AG04449 (cell line): ENCODE data around the gene GLTP.

Experiments used
- CTCF ChIA-PET: fragments of 350-600 bp; formaldehyde crosslinking; extraction: SDS; loops from one replicate; lab custom pipeline; 2021; ENCODE audit warnings: antibody characterized with exemption; lab: Yijun Ruan, JAX
- POLR2A ChIA-PET: fragments of 400-600, 350-600 bp; formaldehyde crosslinking; extraction: SDS; loops from one replicate; lab custom pipeline; 2020; ENCODE audit warnings: antibody characterized with exemption, inconsistent platforms; lab: Yijun Ruan, JAX
- DNase-seq: peaks from one replicate; pipeline ENCODE4 v3.0.0-alpha.2; 2010; ENCODE audit warnings: low read depth, low spot score
- H3K4me3 ChIP-seq: 2 replicates; pipeline ENCODE4 v1.5.1; 2011; ENCODE audit warnings: low read depth, mild to moderate bottlenecking, control low read depth, low read length
- TF ChIP-seq, protein P1 (sequence below): IDR thresholded peaks from one replicate; pipeline ENCODE4 v1.5.1; 2011; ENCODE audit warnings: mild to moderate bottlenecking, moderate library complexity, low read length, control low read depth, inconsistent platforms; ENCODE audit not compliant: insufficient read depth; ENCODE audit errors: missing control alignments

The GLTP gene

DNA sequence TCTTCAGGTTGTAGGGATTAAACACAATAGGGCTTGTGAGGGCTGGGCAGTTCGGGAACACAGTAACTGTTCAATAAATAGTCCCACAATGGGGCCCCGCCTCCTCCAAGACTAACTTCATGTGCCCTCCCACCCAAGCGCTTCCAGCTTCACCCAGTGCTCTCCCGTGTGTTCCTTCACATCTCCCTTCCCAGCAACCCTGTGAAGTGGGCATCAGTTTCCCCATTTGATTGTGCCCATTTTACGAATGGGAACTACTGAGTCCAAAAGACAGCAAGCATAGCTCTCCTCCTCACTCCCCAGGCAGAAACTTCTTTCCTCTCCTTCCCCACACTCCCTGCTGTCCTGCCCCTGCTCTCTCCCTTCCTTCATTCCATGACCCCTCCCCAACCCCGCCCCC is 40.9 kb downstream of the GLTP start:
- ChIA-PET CTCF (interaction anchor here (14.1 kb wide), 1 partner anchor 34 kb away, joined by 275 read pairs; no protein-coding TSS in a partner anchor), POLR2A (no interaction called here)
- TF ChIP-seq, protein P1, sequence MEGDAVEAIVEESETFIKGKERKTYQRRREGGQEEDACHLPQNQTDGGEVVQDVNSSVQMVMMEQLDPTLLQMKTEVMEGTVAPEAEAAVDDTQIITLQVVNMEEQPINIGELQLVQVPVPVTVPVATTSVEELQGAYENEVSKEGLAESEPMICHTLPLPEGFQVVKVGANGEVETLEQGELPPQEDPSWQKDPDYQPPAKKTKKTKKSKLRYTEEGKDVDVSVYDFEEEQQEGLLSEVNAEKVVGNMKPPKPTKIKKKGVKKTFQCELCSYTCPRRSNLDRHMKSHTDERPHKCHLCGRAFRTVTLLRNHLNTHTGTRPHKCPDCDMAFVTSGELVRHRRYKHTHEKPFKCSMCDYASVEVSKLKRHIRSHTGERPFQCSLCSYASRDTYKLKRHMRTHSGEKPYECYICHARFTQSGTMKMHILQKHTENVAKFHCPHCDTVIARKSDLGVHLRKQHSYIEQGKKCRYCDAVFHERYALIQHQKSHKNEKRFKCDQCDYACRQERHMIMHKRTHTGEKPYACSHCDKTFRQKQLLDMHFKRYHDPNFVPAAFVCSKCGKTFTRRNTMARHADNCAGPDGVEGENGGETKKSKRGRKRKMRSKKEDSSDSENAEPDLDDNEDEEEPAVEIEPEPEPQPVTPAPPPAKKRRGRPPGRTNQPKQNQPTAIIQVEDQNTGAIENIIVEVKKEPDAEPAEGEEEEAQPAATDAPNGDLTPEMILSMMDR, result no peak
- no peak overlapping the region for H3K4me3 ChIP-seq
- DNase-seq, result no peak

DNA sequence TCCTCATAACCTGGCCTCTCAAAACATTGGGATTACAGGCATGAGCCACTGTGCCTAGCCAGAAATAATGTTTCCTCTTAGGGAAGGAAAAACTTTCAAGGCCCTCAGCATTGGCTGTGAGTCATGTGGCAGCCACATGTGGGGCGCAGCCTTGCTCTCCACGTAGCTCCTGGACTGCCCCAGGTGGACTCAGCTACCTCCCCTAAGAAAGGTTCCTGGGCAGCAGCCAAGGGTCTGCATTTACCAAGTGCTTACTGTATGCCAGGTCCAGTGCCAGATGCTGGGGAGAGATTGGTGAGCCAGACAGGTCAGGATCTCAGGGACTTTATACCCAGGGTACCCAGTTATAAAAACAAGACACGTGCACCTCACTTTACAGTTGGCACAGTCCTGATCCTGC is 43.4 kb downstream of the GLTP start:
- POLR2A ChIA-PET, result no interaction called here
- H3K4me3 ChIP-seq, result no peak overlapping the region
- no peak for DNase-seq
- TF ChIP-seq, protein P1, result no peak
- CTCF ChIA-PET, result interaction anchor here (1.2 to 14.1 kb wide), 7 partner anchors 8 to 31 kb away, joined by 3 to 275 read pairs (median 4); no protein-coding TSS in a partner anchor

DNA sequence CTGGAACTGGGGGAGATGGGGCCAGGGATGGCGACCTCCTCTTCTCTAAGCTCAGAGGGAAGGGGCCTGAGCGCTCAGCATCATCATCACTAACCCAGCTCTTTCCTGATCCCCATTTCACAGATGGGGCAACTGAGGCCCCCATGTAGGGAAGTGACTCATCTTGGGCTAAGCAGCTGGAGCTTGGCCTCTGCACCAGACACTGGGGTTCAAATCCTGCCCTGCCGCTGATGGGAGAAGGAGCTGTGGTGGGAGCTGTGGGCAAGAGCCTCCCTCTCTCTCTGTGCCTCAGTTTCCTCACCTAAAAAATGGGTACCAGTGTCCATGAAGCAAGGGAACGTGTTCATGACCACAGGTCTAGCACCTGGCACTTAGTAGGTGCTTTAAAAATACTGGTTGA is 44.5 kb downstream of the GLTP start:
- ChIA-PET CTCF (interaction anchor here (0.9 to 12.7 kb wide), 5 partner anchors 12 to 30 kb away, joined by 3 to 190 read pairs (median 4); no protein-coding TSS in a partner anchor), POLR2A (no interaction called here)
- TF ChIP-seq, protein P1, result no peak
- DNase-seq, result no peak
- no peak overlapping the region for H3K4me3 ChIP-seq

DNA sequence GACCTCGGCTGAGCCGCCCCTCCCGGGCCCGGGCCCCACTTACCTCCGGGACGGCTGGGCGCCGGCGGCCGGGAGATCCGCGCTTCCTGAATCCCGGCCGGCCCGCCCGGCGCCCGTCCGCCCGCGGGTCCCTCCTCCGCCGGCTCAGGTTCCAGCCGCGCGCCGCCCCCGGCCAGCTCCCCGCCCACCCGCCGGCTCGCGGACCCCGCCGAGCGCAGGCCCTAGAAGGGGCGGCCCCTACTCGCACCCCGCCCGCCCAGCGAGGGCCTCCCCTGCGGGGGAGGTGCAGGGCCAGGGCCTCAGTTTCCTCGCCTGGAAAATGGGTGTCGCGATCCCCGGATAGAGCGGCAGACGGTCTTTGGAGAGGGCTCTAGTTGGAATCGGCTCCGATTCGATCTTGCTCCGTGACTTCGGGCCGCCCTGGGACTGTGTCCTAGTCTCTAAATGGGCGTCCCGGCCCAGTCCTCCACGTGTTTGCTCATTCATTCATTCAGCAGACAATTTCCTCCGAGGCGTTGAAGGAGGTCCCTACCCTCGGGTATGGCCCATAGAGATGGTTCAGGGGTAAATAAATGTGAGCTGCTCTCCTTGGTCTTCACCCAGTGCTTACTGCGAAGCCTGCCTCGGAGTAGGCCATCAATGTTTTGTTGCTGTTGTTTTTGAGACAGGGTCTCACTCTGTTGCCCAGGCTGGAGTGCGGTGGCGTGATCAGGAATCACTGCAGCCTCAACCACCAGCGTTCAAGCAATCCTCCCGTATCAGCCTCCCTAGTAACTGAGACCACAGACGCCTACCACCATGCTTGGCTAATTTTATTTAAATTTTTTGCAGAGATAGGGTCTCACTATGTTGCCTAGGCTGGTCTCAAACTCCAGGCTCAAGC is 46.8 kb downstream of the GLTP start, which contains the start of gene TRPV4:
Gene TRPV4 (minus strand): TSS at position 92 of the 883 bp plus-strand sequence. CDS start 18,602 bp downstream, outside the sequence.
- CTCF ChIA-PET, result interaction anchor here (0.9 to 12.7 kb wide), 3 partner anchors 14 to 29 kb away, joined by 3 to 190 read pairs (median 52); no protein-coding TSS in a partner anchor
- peak within 1 kb of the TSS; percentile 63 for H3K4me3 ChIP-seq
- POLR2A ChIA-PET, result interaction anchor here (0.7 kb wide), 1 partner anchor 35 kb away, joined by 3 read pairs; no protein-coding TSS in a partner anchor

DNA sequence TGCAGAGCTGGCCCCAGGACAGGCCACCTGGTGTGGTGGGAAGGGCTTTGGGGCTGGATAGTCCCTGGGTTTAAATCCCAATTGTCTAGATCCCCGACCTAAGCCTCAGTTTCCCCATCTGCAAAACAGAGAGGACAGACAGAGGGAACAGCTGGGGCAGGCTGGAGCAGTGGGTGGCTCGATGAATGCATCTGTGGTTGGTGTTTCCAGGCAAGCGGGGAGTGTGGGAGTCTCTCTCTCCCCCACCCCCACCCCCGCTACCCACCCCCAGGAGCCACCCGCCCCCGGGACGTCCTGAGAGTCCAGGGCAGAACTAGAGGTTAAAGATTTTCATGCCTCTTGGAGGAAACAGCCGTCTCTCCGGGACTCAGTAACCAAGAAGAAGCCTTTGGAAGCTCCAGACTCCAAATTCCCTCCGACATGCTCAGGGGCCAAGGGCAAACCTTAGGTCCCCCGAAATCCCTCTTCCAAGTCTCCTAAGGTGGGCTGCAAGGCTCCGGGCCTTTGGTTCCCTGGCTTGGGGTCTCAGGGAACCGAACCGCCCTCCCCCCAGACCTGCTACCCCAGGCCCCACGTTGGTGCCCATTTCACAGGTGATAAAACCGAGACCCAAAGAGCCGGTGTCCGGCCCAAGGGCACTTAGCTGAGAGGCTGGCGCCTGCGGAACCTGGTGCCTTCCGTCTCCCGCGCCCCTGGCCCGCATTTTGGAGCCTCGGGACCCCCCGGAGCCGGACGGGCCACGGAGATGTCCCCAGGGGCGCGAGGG is 47.6 kb downstream of the GLTP start:
- peak overlapping the region; percentile 63 for H3K4me3 ChIP-seq
- TF ChIP-seq, protein P1, result no peak
- DNase-seq, result no peak
- ChIA-PET CTCF (interaction anchor here (0.9 to 12.7 kb wide), 3 partner anchors 15 to 28 kb away, joined by 3 to 190 read pairs (median 52); no protein-coding TSS in a partner anchor), POLR2A (no interaction called here)

More for the DNA sequence above, 46.8 kb downstream of the GLTP start, which contains the start of gene TRPV4:
- TF ChIP-seq, protein P1, result no peak
- DNase-seq, result no peak
